MM.1S (cell line): Measurements from ENCODE around the gene SPATA13.

Experiments used
- EZH2 ChIP-seq: fragments of 300-600 bp; sonication (generic); optimal IDR thresholded peaks from 2 replicates; pipeline ENCODE3; 2017; ENCODE audit warnings: low read depth, mild to moderate bottlenecking, antibody characterized with exemption, low read length, mixed read lengths
- EZH2phosphoT487 ChIP-seq: fragments of 300-600 bp; sonication (generic); IDR thresholded peaks from 2 replicates; pipeline ENCODE4 v1.6.1; 2018; ENCODE audit warnings: antibody characterized with exemption, low read length
- TF ChIP-seq, protein P1 (sequence below): fragments of 300-600 bp; sonication (generic); IDR thresholded peaks from 2 replicates; pipeline ENCODE4 v1.5.1; 2016; ENCODE audit warnings: antibody characterized with exemption, low read length, mixed read lengths

DNA sequence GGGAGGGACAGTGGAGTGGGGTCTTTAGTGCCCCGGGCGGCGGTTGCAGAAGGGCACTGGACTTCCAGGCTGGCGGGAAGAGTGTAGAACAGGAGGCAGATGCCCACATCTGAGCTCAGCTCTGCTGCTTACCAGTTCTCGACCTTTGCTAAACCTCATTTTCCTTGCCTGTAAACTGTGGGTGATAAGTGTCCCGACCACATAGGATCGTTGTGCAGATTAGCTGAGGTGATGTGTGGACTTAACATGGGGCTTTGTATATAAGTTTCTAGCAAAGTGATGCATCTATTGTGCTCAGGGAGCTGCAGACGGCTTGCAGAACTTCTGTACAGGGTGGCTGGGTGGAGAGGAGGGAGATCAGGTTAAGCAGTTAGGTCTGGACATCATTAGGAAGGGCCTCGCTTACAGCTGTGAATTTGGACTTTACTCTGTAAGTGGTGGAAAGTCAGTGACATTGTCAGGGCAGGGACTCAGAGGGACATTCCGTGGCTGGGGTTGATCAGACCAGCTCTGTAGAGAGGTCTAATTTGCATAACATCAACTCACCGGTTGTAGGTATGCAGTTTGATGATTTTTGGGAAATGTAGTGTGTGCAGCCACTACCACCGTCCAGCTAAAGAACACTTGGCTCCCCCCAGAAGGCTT, 70.0 kb downstream of the SPATA13 start:
- TF ChIP-seq, protein P1, sequence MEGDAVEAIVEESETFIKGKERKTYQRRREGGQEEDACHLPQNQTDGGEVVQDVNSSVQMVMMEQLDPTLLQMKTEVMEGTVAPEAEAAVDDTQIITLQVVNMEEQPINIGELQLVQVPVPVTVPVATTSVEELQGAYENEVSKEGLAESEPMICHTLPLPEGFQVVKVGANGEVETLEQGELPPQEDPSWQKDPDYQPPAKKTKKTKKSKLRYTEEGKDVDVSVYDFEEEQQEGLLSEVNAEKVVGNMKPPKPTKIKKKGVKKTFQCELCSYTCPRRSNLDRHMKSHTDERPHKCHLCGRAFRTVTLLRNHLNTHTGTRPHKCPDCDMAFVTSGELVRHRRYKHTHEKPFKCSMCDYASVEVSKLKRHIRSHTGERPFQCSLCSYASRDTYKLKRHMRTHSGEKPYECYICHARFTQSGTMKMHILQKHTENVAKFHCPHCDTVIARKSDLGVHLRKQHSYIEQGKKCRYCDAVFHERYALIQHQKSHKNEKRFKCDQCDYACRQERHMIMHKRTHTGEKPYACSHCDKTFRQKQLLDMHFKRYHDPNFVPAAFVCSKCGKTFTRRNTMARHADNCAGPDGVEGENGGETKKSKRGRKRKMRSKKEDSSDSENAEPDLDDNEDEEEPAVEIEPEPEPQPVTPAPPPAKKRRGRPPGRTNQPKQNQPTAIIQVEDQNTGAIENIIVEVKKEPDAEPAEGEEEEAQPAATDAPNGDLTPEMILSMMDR = no peak
- no peak for TF ChIP-seq EZH2
- no peak for TF ChIP-seq EZH2phosphoT487
